HuH-7 (cell line): Measurements from ENCODE around the gene TNFSF9.
"Not testable (repeated sequence)": the region's sequence is repeated elsewhere in the genome, so short reads cannot be mapped to it uniquely, and the experiment has no call there.

ENCODE experiments used
- DNase-seq: peaks from one replicate; pipeline ENCODE4 v3.0.0; 2011; ENCODE audit warnings: low spot score

The TNFSF9 gene

GRCh38 chr19:6572217-6572616 is 41.4 kb downstream of the TNFSF9 start:
- no peak for DNase-seq

DNA sequence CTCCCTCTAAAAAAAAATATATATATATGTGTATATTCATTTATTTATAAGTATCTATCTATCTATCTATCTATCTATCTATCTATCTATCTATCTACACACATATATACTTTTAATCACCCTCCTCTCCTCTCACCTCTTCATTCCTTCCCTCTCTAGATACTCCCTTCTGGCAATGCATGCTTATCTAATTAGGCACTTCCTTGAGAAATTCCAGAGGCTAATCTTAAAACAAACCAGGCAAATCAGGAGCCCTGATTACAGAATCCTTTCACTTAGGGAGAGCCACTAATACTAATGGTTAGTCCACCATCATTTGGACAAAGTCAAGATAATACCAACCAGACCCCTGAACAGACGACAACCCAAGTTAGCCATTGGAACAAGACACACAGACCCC is 42.5 kb downstream of the TNFSF9 start:
- DNase-seq, result no peak

DNA sequence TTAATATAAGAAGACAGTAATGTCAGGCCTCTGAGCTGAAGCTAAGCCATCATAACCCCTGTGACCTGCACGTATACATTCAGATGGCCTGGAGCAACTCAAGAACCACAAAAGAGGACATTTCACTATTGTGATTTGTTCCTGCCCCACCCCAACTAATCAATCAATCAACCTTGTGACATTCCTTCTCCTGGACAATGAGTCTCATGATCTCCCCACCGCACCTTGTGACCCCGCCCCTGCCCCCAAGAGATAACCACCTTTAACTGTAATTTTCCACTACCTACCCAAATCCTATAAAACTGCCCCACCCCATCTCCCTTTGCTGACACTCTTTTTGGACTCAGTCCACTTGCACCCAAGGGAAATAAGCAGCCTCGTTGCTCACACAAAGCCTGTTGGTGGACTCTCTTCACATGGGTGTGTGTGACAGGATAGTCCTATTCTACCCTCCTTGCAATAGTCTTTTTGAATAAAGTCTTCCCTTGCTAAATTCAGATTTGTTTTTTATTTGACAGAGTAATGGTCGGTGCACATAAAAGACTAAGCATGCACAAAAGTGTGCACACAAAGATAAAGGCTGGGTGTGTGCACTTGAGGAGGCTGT is 46.1 kb downstream of the TNFSF9 start:
- DNase-seq, result no peak

- DNase-seq, result no peak
Measured at GRCh38 chr19:6577476-6578125, 46.8 kb downstream of the TNFSF9 start.

DNA sequence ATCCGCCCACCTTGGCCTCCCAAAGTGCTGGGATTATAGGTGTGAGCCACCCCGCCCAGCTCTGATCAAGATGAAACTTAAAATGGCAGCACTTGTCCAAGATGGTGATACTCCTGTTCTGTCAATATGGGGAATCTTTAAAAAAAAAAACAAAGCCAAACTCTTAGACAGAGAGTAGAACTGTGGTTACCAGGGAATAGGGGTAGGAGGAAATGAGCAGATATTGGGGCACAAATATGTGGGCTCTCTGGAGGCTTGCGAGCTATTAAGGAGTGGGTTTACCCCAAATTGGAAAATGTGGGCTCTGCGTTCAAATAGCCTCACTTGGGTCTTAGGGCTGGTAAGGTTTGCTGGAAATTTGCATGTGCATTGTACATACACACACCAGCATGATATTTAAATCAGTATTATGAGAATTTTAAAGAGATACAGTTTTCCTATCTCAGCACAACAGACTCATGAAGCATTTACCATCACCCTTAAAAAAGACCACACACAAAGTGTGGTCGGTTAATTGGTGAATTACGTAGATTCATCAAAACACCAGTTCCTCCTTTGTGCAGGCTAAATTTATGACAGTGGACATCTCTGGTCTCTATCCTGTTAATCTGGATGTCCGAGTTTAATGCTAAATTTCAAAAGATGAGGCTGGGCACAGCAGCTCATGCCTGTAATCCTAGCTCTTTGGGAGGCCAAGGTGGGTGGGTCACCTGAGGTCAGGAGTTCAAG is 48.8 kb downstream of the TNFSF9 start:
- DNase-seq, result no peak

DNA sequence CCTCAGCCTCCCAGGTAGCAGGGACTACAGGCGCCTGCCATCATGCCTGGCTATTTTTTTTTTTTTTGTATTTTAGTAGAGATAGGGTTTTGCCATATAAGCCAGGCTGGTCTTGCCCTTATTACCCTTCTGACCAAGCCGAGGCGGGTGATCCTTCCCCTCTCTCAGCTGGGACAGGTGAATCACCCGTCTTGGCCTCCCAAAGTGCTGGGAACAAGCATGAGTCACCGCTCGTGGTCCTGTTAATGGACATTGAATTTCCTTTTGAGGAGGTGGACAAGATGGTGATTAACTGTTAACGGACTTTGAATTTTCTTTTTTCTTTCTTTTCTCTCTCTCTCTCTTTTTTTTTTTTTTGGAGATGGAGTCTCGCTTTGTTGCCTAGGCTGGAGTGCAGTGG is 49.5 kb downstream of the TNFSF9 start:
- DNase-seq, result no peak

DNA sequence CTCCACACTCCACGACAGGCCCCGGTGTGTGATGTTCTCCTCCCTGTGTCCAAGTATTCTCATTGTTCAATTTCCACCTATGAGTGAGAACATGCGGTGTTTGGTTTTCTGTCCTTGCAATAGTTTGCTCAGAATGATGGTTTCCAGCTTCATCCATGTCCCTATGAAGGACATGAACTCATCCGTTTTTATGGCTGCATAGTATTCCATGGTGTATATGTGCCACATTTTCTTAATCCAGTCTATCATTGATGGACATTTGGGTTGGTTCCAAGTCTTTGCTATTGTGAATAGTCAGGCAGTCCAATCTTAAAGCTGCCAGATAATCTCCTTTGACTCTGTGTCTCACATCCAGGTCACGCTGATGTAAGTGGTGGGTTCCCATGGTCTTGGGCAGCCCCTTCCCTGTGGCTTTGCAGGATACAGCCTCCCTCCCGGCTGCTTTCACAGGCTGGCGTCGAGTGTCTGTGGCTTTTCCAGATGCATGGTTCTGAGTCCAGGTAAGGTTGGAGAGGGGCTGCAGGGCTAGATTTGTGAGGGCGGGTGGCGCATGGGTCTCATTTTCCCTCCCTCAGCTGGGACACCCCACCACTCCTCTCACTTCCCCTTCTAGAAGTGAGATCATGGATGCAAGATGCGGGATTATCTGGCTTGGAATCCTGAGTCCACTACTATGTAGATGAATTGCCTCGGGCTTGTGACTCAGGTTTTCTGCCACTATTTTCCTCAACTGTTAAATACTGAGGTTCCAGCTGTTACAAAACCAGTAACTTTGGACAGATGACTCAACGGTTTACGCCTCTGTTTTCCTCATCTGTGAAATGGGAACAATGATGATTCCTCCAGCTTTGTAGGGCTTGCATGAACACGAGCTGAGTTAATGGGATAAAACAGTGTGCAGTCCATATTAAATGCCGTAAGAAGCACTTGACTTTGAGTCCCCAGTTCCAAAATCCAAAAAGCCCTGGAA is 52.0 kb downstream of the TNFSF9 start:
- DNase-seq, result not testable (repeated sequence)
